NT2/D1 (cell line): Measurements from ENCODE around the gene NRXN3.

ENCODE experiments used
- YY1 ChIP-seq: IDR thresholded peaks from 2 replicates; pipeline ENCODE4 v1.6.1; 2011; ENCODE audit not compliant: insufficient read length, insufficient read depth
- ZNF274 ChIP-seq: IDR thresholded peaks from 2 replicates; pipeline ENCODE4 v1.6.1; 2011; ENCODE audit warnings: mild to moderate bottlenecking, low read depth, low read length

GRCh38 chr14:79511146-79511545 lies 1341.0 kb downstream of the NRXN3 start:
- no peak for TF ChIP-seq ZNF274
- no peak for TF ChIP-seq YY1
